Endometrium (tissue), 2 donors: ENCODE measurements around the gene CXCL17.

Experiments
- FAIRE-seq: peaks from 2 replicates; lab custom pipeline; 2012; peaks lifted over from hg19 to GRCh38; lab: Jason Lieb, UNC
- donor health status: control.
- donor health status: control.

CXCL17 gene

GRCh38 chr19:42423462-42424344, 19.0 kb downstream of the CXCL17 start:
- peak; percentile 72 for FAIRE-seq

DNA sequence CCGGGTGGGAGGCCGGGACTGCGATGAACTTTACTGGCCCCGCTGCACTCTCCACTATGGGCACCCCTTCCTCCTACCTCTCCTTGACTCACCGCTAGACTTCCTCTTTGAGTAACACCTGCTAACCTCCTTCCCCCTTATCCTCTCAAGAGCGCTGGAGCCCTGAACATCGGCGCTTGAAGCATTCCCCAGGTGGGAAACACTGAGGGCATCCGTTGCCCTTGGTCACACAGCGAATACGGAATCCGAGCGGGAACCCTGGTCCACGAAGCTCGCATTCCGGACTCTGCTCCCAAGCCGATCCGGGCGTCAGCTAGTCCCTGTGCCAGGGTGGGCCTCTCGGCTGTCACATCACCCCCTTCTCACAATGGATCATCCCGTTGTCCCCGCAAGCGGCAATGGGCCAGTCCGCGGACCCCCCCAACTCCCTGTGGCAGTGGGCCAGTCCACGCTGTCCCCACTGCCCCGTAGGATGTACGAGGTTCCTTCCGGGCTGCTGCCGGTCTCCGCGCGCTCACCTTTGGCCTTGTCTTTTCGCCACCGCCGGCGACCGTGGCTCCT, 19.8 kb downstream of the CXCL17 start:
- FAIRE-seq, result no peak

DNA sequence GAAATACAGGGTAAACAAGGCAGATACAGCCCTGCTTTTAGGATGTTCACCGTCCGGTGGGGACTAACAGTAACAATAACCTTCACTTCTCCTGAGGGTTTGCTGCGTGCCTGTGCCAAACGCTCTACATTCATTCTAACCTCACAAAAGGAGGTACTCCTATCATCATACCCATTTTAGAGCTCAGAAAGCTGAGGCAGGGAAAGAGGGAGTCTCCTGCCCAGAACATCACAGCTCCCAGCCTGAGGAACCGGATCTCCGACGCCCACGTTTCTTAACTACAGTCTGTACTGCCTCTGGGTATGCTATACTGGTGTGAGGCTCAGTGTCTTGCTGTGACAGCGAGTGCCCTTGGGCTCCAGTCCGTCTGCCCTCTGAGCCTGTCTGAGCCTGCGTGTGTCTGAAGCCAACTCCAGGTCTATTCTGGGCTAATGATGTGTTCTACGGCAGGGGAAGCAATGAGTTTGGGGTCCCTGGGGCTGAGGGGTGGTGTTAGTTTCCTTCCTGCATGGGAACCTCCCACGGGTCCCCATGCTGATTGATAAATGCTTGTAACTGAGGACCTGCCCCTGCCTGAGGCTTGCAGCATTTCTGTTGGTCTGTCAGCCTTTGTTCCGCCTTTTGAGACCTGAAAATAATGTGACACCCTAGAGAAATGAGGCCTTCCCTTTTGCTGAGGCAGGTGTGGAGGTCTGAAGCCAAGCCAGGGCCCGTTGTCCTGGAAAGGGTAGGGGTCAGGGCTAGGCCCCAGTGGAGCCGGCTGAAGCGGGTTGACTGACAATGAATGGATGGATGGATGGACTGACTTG, 20.4 kb downstream of the CXCL17 start:
- no peak for FAIRE-seq

DNA sequence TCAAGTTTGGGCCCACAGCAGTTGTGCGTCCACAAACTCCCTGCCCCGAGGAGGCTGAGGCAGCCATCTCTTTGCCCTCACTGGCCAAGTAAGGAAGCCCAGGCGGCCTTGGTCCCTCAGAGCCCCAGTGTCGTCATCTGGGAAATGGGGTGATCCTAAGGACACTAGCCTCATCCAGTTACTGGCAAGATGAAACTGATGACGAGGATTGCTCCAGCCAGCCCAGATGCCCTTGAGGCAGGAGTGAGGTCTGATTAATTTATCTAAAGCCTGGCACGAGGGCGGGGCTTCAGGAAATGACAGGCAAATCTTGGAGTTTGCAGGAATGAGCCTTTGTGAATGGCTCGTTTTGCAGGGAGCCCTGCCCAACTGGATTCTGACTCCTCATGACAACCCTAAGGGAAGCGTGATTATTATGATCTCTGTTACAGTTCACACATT, 21.1 kb downstream of the CXCL17 start:
- no peak for FAIRE-seq

GRCh38 chr19:42421101-42421500, 21.6 kb downstream of the CXCL17 start:
- FAIRE-seq, result no peak

DNA sequence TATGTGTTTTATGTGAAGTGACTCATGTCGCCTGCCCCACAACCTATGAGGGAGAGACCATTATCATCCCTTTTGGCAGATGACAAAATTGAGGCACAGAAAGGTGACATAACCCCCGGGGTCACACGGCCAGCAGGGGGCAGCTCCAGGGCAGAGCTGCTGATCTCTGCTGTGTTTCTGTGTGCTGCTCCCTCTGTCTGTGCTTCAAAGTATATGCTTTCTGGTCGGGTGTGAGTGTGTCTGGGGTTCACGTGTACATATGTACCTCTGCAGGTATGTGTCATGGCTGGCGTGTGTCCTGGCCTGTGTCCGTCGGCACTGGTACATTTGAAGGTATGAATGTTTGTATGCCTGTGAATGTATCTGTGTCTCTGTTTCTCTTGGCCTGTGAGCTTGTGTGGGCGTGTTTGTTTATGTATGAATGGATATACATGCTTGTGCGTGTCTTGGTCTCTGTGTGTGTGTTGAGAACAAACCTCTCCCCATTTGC, 22.6 kb downstream of the CXCL17 start:
- FAIRE-seq, result no peak

GRCh38 chr19:42419309-42419708, 23.4 kb downstream of the CXCL17 start:
- FAIRE-seq, result no peak

- FAIRE-seq, result no peak
Measured at GRCh38 chr19:42412661-42413076, 30.1 kb downstream of the CXCL17 start.

DNA sequence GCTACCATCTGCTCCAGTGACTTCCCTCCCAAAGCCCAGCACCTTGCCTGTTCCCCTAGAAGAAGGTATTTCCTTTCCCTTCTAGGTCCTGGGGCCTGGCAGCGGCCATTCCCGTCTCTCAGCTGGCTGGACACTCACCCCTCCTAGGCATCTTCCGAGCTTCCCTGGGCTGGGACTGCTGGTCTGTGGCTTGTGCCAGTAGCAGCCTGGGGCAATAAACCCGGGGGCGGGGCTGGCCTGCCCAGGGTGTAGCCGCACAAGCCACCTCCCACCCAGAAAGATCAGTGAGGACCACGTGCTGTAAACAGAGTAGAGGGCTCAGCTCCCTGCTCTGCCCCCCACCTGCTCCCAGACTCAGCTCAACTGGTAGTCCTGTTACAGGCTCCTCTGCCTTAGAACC, 30.5 kb downstream of the CXCL17 start:
- no peak for FAIRE-seq

DNA sequence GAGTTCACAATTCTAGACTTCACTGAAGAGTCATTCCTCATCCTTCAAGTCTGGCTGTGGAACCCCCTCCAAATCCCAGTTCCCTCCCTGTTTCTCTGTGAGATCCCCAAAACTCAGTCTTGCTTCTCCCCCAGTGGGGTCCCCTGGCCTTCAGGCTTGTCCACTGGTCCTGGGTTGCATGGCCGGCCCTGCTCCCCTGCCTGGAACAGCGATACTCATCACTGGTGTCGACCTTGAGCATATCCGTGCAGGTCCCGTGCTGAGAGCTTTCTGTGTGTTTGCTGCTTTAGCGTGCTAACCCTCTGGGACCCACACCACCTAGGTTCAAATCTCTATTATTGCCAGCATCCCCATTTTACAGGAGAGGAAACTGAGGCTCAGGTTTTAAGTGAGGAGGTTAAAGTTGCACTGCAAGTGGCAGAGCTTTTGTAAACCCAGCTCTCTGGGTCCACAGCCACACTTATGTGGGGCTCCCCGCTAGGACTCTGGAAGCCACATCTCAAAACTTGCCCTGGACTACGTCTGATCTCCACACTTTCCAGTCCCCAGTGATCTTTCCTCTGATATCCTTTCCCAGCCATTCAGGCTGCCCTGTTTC, 31.1 kb downstream of the CXCL17 start:
- no peak for FAIRE-seq

DNA sequence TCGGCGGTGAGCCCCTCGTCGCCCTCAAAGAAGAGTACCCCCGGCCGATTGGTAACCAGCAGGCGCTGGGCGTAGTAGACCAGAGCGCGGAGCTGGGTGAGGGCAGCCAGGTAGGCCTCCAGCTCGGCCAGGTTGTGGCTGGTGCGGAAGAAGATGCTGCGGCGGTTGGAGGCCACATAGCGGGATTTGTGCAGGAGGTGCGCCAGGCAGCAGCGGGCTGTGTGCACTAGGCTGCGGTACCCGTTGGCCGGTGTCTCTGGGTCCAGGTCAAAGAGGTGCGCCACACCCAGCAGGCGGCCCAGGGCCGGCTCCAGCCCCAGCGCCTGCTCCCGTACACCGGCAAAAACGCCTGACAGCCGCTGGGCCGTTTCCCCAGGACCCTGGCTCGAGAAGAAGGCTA, 32.4 kb downstream of the CXCL17 start:
- no peak for FAIRE-seq

DNA sequence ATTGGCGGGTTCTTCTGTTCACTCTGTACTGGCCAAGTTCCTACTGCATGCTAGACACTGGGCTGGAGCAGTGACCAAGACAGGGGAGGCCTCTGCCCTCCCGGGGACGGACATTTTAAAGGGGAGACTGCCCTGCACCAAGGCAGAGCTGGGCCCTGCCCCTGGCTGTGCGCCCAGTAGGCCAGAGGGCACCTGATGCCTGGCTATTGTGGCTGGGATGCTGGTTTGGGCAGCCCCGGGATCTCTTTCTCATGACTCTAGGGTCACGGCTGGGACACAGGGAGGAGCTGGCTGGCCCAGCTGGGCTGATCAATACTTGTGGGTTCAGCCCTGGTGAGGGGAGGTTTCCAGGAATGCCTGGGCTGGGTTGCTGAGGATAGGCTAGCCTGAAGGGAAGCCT, 33.3 kb downstream of the CXCL17 start:
- FAIRE-seq, result no peak

DNA sequence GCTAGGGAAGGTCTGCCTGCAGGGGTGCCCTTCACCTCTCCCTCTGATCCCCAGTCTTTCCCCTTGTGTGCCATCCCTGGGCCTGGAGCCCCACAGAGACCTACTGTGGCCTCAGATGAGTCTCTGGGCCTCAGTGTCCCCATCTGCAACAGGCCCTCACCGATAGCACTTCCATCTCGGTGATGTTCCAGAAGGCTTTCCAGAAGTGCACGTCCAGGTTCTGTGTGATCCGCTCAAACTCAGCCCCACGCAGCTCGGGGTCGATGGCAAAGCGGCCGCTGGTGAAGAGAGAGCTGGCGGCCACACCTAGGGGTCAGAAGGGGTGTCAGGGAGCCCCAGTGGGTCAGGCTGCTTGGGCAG, 35.0 kb downstream of the CXCL17 start:
- no peak for FAIRE-seq

DNA sequence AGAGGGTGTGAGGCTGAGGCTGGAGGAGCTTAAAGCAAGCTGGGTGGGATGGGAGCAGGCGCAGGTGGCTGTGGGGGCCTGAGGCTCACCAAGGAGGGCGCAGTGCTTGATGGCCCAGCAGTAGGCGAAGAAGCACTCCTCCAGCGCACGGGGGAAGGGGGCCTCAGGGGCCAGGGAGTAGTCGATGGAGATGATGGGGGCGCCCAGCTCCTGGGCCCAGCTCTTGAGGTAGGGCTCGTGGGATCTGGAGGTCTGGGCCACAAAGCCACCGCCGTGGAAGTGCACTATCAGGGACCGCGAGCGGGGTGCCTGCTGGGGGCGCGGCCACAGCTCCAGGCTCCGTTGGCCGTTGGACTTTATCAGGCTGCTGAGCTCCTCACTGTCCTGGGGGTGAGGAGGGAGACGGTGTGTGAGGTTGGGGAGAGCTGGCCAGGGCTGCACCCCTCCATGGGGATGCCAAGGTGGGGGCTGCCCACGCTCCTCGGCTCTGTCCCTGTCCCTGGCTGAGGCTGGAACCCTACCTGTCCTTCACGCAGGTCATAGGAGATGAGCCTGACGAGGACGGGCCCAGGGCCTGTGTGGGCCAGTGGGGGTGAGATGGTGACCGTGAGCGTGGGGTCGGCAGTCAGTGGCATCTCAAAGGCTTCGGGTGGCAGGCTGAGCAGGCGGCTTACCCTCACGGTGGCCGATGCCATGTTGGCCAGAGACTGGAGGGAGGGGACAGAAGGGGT, 35.5 kb downstream of the CXCL17 start:
- no peak for FAIRE-seq

DNA sequence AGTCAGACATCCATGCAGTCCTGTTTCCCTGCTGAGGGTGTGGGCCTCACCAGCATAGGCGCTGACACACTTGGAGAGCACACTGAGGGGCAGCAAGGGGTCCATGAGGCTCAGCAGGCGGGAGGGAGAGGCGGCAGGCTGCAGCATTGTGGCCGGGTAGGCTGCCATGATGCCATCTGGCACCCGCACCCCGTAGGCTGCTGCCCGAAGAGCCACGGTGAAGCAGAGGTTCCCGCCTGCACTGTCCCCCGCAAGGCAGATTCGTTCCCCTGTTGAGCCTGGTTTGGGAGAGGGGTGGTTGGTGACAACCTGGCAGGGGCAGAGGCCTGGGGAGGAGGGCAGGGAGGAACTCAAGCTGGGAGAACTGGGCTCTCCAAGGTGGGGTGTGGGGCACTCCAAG, 36.6 kb downstream of the CXCL17 start:
- FAIRE-seq, result no peak

DNA sequence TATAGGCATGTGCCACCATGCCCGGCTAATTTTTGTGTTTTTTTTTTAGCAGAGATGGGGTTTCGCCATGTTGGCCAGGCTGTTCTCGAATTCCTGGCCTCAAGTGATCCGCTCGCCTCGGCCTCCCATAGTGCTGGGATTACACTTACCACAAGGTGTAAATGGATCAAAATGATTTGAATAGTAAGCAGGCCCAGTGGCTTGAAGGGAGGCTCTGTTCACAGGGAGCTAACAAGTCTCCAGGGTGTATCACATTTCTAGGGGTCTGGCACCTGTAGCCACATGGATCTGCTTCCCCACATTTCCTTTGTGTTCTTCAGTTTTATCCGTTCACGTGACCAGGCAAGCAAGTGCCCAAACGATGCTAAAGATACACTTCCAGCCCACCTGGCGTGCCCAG, 39.2 kb downstream of the CXCL17 start:
- no peak for FAIRE-seq

DNA sequence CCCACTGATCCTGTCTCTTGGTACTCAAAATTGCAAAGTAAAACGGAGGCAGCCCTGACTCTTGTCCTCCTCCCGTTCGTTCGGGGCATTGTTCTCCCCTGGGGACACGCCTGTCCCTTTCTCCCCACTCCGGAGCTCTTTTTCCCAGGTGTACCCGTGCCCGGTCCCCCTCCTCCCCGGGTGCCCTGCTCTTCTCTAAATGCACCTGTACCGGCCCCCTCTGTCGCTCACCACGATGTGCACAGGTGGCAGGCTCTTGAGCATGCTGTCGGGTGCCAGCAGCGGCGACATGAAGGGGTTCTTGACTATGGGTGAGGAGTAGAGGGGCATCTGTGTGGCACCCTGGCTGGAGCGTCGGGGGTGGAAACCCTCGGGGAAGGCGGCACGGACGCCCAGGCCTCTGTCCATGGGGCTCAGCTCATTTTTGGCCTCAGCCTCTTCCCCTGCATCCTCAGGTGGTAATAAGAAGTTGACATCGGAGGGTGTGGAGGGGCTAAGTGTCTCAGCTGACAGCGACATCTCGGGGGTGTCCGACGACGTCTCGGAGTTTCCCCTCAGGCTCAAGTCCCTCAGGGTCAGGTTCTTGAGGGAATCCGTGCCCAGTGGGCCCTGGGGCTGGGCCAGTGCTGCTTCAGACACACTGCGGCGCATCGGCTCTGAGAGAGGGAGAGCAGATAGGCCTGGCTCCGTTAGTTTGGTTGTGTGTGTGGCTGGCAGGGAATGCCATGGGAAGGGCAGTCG, 40.2 kb downstream of the CXCL17 start:
- no peak for FAIRE-seq

DNA sequence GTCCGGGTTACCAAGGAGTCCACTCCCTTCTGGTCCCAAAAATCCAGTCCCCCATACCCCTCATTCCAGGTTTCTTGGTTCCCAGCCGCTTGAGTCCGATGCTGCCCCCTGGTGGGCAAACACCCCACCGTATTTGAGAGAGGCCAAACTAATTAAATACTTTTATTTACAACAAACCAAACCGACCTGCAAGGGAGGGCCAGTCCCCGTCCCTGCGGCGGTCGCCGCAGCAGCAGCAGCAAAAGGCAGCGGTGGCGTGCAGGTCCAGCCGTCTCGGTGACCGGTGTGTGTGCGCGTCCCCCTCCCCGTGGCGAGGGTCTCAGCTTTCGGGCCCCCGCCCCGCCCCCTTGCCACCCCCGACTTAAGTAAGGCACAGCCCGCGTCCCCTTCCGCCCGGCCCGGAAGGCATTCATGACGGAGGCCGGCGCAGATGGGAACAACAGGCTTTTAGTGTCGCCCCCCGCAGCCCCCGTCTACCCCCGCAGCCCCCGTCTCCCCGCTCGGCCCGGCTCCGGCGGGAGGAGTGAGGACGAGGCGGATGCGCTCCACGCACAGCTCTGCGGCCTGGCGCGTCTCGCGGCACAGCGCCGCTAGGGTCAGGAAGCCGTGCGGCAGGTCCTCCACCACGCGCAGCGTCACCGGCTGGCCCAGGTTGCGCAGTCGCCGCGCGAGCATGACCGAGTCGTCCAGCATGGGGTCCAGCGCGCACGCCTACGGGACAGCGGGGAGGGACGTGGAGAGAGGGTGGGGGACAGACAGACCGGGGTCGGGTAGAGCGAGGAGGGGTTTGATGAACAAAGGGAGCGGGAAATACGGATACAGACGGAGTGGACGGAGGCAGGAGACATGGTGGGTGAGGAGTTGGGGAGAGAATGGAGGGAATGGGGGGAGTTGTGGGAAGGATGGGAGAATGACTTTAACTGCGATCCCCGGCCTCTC, 41.1 kb downstream of the CXCL17 start:
- no peak for FAIRE-seq

DNA sequence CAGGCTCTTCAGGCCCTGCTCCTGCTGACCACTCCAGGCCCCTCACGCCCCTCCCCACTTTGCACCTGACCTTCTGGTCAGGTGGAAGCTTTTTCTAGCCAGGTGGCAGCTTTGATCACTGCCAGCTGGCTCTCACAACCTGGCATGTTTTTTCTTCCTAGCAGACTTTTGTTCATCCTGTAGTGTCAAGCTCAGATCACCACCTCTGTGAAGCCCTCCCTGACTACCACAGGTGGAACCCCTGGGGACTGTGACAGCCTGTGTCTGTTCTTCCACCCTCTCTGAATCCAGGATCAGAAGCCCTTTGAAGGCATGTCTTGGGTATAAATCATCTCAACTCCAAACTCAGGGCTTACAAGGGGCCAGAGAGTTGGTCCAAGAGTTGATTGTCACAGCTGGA, 42.3 kb downstream of the CXCL17 start:
- FAIRE-seq, result no peak
